ENCODE measurements around the gene NDUFA8. TPM values are rescaled to one million over a fixed set of nuclear protein-coding genes. Genes with fewer than 3 reads are reported as not detected.

Gene NDUFA8
- total RNA-seq, 1 experiment from 2014 or later = 70.7 TPM

GRCh38 chr9:122124528-122124927, 35.1 kb downstream of the NDUFA8 start:
- peaks cover 38% of the 10 kb centered on the region for H3K27me3 Mint-ChIP-seq (ENCODE audit: low read depth)
- peaks cover 24% of the 10 kb centered on the region for H3K4me1 Mint-ChIP-seq
- H3K9me3 Mint-ChIP-seq = no peaks in the 10 kb centered on the region
- H3K36me3 Mint-ChIP-seq = no peaks in the 10 kb centered on the region
- H3K4me3 Mint-ChIP-seq = no peak overlapping the region
- ChIA-PET POLR2A (interaction anchor here (1.0 to 1.9 kb wide), 2 partner anchors 25 to 102 kb away, joined by 3 to 6 read pairs; no protein-coding TSS in a partner anchor), CTCF (interaction anchor here (0.6 to 24.3 kb wide), 49 partner anchors 9 to 711 kb away, joined by 3 to 627 read pairs (median 6); partner anchors contain the start of genes LHX6, MORN5, MRRF and NDUFA8)
- ATAC-seq (no peak), DNase-seq (ENCODE audit: low spot score) (no peak)
- TF ChIP-seq CDX4 (CRISPR knock-in tag; IDR thresholded peaks at IDR 0.05; ENCODE audit: borderline replicate concordance) (no peak), SP1 (CRISPR knock-in tag; conservative IDR thresholded peaks at IDR 0.05) (no peak), SOX15 (CRISPR knock-in tag; IDR thresholded peaks at IDR 0.05) (no peak), ZNF263 (CRISPR knock-in tag; IDR thresholded peaks at IDR 0.05; ENCODE audit: low read depth) (no peak), ZBTB43 (CRISPR knock-in tag; IDR thresholded peaks at IDR 0.05) (no peak), ESRRA (CRISPR knock-in tag; IDR thresholded peaks at IDR 0.05; ENCODE audit: borderline replicate concordance) (no peak), ATF2 (CRISPR knock-in tag; IDR thresholded peaks at IDR 0.05; ENCODE audit: borderline replicate concordance, low read depth) (no peak), NR1H2 (CRISPR knock-in tag; IDR thresholded peaks at IDR 0.05) (no peak), RELA (CRISPR knock-in tag; IDR thresholded peaks at IDR 0.05; ENCODE audit: borderline replicate concordance) (no peak), ZSCAN18 (CRISPR knock-in tag; IDR thresholded peaks at IDR 0.05) (no peak), PRDM15 (CRISPR knock-in tag; IDR thresholded peaks at IDR 0.05) (no peak), FOXP4 (CRISPR knock-in tag; IDR thresholded peaks at IDR 0.05) (no peak), E2F5 (CRISPR knock-in tag; IDR thresholded peaks at IDR 0.05) (no peak), ZBTB21 (CRISPR knock-in tag; IDR thresholded peaks at IDR 0.05; ENCODE audit: borderline replicate concordance) (no peak), IRF2 (CRISPR knock-in tag; IDR thresholded peaks at IDR 0.05; ENCODE audit: borderline replicate concordance, low read depth) (no peak), NFYB (CRISPR knock-in tag; conservative IDR thresholded peaks at IDR 0.05; ENCODE audit: low read depth) (no peak), MAX (CRISPR knock-in tag; IDR thresholded peaks at IDR 0.05) (no peak), ZNF232 (CRISPR knock-in tag; IDR thresholded peaks at IDR 0.05) (no peak), ZMAT4 (CRISPR knock-in tag; IDR thresholded peaks at IDR 0.05) (no peak)
- H3K27ac Mint-ChIP-seq = no peak overlapping the region

Data from WTC11 (cell line).